HG02678 (cell line): Measurements from ENCODE around the gene CARS1.

Experiments used
- ATAC-seq: cut with Tn5 transposase; IDR thresholded peaks from one replicate; pipeline ENCODE4 v1.9.1; 2021; ENCODE audit warnings: mild to moderate bottlenecking, moderate library complexity; ENCODE audit not compliant: unreplicated experiment

CARS1 gene

DNA sequence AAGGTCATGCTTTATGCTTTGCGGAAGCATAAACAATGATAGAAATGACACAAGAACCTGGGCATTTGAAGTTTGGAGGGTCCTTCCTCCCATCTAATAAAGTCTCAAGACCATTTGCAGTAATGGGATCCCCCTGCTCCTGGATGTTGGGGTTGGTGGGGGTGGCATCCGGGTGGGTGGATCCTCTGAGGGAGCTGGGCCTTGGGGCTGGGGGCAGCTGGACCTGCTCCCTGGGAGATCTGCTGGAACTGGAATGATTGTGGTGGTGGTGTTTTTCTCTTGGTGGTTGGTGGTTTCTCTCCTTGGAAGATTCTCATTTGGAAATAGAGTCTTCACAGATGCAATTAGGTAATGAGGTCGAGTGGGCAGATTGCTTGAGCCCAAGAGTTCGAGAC is 62.9 kb downstream of the CARS1 start:
- ATAC-seq: no peak

DNA sequence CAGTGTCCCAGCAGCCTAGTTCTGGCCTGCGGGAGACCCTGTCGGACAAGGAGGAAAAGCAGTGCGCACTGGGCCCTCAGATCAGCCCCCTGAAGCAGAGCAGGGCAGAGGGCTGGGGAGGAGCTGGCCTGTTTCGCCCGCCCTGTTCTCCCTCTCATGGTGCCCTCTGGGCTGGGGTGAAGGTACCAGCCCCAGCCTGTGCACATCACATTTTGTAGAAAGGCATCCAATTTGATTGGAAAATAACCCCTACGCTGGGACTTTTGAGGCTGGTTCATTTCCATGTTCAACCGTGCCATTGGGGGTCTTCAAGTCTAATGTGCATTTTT is 64.3 kb downstream of the CARS1 start:
- no peak for ATAC-seq

DNA sequence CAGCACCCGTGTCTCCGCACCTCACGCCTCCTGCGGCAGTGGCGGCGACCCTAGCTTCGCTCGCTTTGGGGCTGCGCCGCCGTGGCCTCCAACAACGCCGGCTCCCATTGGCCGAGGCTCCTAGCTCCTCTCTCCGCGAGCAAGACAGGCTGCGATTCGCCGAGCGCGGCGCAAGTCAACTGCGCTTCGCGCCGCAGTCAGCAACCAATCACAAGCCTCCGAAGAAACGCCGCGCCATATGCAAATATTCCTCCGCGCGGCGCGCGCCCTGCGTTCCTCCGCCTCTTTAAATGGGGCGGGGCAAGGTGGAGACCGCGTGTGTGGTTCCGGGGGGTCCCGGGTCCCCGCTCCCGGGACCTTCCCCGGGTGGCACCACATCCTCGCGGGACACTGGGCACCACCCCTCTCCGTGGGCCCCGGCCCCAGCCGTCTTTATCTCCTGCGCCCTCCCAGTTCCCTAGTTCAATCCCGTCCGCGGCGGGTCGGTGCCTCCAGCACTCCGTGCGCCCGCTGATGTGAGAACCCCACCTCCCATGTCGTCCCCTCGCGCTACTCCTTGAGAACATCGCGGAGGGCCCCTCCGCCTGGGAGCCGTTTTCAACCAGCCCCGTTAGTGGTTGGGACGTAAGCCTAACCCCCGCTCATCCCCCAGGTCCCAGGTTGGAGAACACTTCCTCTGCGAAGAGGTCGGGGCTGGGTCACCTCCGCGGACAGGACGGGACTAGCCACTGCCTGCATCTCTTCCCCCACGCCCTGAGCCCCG is 64.8 kb downstream of the CARS1 start, which contains the start of gene NAP1L4:
Gene NAP1L4, minus strand, starts transcription at position 96 of the 763 bp plus-strand sequence. CDS start 13,109 bp downstream, outside the sequence.
- peak; percentile 87 for ATAC-seq

DNA sequence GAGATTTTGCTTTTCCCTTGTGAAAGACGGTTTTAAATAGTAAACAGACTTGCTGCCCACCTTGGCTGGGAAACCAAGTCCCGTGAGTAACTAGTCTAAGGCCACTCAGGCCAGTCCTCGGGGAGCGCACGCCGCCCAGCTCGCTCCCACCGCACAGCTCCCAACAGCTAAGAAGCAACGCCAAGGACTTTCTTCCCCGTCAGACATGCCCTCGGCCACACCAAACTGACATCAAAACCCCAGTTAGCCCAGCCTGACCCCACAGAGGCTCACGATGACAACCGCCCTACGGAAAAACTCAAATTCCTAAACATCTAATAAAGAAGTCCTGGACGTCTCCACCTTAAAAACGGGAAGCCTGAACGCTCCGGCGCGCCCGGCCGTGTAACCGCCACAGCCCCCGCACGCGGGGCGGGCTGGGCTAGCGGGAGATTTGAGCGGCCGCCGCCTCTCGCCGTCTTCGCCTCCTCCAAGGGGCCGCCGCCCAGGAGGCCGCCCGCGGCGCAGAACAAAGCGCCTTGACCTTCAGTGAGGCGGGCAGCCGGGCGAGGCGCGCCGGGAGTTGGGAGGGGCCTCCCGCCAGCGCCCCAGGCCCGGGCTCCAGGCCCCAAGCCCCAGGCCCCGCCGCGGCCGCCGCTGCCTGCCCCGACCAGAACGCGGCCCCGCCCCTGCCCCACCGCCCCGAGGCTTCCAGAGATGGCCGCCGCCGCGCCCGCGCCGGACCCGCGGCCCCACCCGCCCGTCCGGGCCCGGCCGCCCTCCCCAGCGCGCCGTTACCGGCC is 65.6 kb downstream of the CARS1 start:
- ATAC-seq: peak; percentile 41

DNA sequence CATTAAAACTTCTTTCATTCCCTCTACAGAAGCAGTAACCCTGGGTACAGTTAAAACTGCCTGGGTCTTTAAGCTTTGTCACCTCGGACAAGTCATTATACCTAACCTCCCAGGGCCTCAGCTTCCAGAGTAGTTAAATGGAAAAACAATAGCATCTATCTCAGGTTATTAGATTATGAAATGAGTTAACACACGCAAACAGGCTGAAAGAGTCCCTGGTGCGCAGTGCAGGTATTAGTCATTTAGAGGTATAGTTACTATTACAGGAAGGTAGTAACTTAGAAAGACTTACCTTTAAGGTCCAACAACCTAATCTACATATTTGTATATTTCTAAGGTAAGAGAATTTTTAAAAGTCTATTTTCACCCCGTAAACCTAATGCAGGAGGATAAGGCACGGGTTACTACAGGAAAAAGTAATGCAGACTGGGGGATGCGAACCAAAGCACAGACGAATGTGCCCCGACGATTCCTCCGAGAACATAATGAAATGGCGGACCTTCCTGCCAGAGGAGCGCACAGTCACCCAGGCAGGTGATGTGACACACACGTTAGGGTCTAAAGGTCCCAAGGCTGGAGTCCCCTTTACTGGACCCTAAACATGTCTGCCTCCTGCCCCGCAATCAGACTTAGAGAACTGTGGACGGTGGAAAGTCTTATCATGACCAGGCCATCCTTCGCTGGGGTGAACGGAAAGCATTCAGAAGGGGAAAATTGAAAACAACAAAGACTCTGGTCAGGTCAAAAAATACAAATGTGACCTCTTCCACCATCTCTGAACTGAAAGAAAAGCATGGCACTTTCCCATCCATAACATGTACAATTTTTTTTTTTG is 66.4 kb downstream of the CARS1 start:
- ATAC-seq: no peak

DNA sequence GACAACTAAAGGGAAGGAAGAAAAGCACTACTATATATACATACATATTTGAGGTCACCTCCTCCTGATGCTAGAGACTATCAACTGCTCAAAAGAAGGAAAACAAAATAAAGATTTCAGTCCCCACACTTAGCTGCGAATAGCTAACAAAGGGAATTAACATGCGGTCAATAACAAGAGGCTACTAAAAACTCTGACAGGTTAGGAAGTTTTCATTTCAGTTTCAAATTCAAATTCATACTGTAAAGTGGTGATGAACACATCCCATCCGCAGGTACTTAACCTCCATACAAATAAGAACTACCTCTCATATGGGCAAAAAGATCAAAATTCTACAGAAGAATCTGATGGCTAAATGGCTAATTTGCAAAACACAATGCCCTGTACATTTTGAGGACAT is 67.7 kb downstream of the CARS1 start:
- ATAC-seq: no peak

DNA sequence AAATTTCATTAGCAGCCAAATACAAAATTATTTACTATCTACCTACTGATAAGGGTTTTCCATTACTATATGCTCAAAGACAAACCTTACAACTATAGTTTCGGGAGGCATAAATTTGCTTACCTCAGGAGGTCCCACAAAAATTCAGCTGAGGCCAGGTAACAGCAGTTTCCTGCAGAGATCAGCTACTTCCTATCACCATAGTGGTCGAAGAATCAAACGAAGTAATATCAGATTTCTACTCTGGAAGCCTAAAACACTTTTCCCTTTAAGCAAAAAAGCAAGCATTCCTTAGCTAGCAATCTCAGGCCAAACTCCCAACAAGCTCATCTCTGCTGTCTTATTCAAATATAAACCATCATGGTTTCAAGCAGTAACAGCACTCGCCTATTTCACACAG is 68.2 kb downstream of the CARS1 start:
- ATAC-seq: no peak

DNA sequence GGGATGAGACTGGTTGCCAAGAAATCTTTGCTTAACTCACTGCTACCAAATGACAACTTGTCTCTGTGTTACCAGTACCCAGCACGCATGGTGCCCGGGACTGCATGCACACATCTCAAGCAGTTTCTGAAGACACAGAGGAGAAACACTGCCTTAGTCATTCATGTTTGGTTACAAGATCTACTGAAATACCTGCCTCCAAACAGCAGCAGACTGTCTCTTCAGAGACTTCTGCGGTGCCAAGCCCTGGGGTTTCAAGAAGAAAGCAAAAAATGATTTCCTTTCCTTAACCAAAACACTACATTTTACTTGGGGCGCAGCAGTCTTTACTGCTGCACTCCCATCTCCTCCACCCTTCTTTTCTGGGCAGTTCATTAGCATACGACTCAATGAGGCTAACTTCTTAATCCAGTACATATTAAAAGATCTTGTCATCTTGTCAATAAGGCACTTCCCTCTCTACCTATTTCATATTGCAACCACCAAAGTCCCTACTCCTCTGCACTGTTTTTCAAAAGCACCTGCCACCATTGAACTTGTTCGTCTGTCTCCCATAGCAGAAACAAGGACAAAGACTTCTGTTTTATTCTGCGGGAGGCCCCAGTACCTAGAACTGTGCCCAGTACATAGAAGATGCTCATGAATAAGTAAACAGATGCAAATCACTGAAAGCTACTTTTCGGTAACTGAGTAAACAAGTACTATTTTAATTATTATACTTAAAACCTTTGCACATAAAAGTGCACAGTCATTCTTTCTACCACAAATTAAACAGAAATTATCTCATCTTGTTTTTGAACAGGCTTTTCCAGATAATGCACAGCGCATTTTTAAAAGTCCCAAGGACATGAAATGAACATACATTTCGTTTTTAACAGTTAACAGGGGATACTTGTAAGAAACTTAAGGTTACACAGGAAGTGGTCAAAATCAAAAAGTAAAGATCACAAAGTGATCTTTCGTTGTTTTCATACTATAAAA is 69.1 kb downstream of the CARS1 start:
- ATAC-seq: no peak

DNA sequence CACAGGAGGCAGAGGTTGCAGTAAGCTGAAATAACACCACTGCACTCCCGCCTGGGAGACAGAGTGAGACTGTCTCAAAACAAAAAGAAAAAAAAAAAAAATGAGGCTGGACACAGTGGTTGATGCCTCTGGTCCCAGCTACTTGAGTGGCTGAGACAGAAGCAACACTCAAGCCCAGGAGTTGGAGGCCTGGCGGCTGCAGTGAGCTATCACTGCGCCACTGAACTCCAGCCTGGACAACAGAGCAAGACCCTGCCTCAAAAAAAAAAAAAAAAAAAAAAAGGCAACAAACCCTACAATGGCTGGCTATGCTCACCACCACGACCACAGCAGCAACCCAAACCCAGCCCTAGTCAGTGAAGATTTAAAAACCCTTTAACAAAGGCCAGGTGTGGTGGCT is 73.3 kb downstream of the CARS1 start:
- ATAC-seq: no peak

DNA sequence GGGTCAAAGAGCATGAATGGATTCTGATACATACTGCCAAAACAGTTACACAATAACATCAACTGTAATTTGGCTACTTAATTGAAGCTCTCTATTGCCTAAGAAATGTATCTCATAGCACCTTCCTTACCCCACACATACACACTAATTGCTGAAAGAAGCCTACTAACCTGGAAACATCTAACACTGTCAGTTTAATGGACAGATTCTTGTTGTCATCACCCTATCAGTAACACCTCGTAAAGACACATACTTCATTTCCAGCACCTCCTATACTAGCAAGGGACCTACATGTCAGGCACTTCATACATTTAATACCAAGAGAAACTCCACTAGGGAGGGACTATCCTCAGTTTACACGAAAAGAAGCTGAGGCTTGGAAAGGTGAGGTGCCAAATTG is 75.0 kb downstream of the CARS1 start:
- no peak for ATAC-seq

DNA sequence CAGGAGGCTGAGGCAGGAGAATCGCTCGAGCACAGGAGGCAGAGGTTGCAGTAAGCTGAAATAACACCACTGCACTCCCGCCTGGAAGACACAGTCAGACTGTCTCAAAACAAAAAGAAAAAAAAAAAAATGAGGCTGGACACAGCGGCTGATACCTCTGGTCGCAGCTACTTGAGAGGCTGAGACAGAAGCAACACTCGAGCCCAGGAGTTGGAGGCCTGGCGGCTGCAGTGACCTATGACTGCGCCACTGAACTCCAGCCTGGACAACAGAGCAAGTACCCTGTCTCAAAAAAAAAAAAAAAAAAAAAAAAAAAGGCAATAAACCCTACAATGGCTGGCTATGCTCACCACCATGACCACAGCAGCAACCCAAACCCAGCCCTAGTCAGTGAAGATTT is 76.1 kb downstream of the CARS1 start:
- no peak for ATAC-seq

DNA sequence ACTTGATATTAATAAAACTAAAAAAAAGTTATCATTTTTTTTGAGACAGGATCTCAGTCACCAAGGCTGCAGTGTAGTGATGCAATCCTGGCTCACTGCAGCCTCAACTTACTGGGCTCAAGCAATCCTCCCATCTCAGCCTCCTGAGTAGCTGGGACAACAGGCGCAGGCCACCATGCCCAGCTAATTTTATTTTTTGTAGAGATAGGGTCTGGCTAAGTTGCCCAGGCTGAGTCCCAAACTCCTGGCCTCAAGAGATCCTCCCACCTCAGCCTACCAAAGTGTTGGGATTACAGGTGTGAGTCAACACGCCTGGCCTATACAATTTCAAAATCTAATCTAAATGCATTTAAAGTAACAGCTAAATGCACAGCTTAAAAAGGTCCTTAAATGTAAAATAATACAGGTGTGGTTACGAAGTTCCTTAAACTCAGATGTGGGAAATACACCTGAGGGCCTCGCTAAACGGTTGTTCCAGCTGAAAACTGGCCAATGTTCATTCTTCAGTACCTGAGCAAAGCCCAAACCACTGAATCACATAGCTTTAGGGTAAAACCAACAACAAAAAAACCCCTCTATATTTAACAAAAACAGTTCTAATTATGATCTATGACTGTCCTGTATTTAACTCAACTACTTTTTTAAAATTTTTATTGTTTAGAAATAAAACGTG is 76.9 kb downstream of the CARS1 start:
- ATAC-seq: no peak

DNA sequence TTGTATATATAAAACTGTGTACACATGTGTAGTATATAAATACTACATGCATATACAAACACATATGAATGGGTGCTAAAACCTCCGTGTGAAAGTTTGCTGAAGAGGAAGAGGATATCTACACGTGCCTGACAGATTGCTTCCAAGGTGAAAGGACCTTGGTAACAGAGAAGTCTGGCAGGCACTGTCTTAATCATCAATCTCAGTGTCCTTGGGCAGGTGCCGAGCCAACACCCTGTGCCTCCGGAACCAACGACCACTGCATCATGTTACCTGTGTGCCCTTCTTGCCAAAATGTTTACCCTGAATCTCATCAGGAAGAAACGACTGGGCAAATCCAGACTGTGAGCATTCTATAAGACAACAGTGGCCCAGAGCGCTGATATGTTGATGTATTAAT is 80.1 kb downstream of the CARS1 start:
- no peak for ATAC-seq

DNA sequence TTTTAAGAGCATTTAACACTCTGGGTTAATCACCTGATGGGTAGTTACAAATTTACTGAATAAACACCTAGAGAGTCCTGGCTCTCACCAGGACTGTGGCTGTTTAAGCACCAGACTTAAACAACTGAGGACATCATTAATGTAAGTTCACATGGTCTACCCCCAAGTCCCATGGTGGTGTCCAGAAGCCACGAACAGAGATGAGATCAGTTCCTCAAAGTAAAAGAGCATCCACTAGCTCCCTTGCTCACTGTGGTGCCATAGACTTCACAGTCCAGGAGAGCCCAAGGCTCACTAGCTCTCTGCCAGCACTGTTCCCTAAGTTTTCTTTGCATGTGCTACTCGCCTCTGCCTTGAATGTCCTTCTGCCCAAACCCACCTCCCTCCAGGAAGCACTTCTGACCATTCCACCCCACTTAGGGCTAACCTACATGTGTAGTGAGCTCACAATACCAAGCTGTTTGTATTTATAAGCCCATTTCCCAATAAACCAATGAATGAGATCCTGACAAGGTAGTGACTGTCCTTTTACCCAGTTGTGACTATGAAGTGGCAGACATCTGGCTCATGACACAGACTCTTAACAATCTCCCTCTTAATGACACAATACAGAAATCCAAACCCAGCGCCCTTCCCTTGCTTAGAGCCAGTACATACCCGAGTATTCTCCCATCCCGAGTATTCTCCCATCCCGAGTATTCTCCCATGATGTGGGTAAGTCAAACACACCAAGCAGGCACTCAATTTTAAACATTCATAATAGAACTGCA is 80.7 kb downstream of the CARS1 start:
- ATAC-seq: no peak

DNA sequence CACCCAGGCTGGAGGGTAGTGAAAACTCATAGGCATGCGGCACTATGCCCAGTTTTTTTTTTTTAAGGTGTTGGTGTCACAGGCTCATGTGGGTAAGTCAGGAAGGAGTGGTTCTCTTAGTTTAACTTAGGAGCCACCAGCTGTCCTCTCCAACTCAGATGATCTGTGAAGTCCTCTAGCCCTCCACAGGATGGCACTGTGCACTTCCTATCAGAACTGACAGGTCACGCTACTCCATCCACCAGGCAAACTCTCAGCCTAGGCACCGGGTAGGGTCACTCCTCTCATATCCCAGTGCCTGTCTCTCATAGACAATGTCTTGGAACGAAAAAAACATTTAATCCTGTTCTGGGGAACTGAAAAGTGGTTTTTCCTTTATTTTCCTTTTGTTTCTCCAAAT is 81.6 kb downstream of the CARS1 start:
- ATAC-seq: peak; percentile 44

DNA sequence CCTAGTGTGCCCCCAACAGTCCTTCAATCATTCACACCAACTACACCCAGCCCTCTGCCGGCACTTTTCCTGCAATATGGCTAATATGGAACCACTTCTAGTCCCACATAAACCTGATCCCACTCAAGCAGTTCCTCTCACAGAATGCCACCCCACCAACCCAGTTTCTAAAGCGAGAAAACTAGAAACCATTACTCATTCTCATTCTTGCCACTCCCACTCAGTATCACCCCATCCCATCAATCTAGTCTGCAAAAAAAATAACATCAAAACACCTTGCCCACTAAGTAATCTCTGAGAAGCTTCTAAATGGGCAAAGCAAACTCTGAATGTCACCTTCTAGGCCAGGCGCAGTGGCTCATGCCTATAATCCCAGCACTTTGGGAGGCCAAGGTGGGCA is 83.0 kb downstream of the CARS1 start:
- ATAC-seq: no peak

DNA sequence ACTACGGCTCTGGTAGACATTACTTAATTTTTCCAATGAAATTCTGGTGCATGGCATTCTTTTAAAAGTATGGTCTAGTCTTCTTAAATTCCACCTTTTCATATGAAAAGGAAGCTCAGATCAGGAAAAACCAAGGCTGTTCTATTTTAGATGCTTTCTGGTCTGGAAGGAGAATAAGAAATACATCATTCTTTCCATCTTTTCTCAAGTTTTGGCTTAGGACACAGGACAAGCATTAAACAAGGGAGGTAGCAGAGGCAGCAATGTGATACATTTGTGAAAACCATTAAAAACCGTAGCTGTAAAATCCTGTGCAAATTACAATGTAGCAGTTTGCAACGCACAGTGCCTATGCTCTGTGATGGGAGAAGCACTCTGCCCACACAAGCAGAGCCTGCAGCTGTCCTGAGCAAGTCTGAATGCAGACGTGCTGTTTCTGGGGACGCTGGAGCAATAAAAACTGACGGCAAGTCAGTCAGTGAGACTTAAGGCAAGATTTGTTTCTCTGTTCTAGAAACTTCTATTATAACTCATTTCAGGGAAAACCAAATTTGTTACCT is 88.8 kb downstream of the CARS1 start:
- no peak for ATAC-seq

DNA sequence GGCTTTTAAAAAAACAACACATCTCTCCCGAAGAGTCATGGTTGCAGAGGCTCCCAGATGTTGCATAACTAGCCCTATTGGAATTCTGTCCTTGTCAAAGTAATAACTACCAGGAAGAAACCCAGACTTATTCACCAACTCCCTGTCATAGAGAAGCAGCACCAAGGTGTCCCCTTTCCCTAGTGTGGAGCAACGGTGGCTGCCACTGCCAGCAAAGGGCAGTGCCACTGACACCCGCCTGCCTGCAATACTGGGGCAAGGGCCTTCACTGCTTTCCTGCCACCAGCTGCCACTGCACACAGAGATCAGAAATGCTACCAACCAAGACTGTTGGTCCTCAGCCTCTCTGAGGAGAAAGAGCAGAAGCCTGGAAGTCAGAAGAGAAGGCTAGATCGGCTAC is 92.4 kb downstream of the CARS1 start:
- ATAC-seq: no peak

DNA sequence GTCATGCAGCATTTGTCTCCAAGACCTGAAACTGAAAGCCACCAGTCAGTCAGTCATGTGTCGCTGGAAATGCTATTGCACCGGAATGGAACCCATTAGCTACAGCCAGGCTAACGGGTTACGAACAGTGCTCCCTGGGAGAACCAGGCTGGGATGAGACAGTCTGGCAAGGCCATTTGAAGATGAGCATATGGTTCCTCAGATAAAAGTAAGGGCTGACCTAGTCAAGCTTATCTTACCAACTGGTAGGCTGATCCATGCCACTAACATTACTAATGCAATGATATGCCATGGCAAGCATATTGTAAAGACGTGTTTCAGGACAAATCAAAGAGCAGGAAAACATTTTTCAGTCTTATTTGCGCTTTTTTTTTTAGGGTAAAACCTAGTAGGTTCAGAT is 93.5 kb downstream of the CARS1 start:
- no peak for ATAC-seq
